Upper lobe of right lung (tissue), 1 donor: ENCODE data around the gene EML1. TPM values are rescaled to one million over a fixed set of nuclear protein-coding genes. Genes with fewer than 3 reads are reported as not detected.

Source experiments
- ATAC-seq: fragments of 200-7000 bp; cut with Tn5 transposase; one replicate; pipeline ENCODE4 v1.9.1; 2020; ENCODE audit warnings: mild to moderate bottlenecking, moderate library complexity
- DNase-seq: peaks from one replicate; pipeline ENCODE4 v3.0.0-alpha.2; 2020
- H3K27ac ChIP-seq: fragments of 200-600 bp; one replicate; pipeline ENCODE4 v1.8.0; 2022
- H3K27me3 ChIP-seq: fragments of 200-600 bp; one replicate; pipeline ENCODE4 v1.8.0; 2022; ENCODE audit warnings: mild to moderate bottlenecking
- H3K36me3 ChIP-seq: fragments of 200-600 bp; one replicate; pipeline ENCODE4 v1.8.0; 2022
- H3K4me1 ChIP-seq: fragments of 200-600 bp; one replicate; pipeline ENCODE4 v1.8.0; 2022
- H3K4me3 ChIP-seq: fragments of 200-600 bp; one replicate; pipeline ENCODE4 v1.8.0; 2022; ENCODE audit warnings: mild to moderate bottlenecking
- H3K9me3 ChIP-seq: fragments of 200-600 bp; one replicate; pipeline ENCODE4 v1.8.0; 2022
- CTCF ChIP-seq: fragments of 200-600 bp; IDR thresholded peaks from one replicate; pipeline ENCODE4 v1.8.0; 2022; ENCODE audit warnings: antibody characterized with exemption
- intact Hi-C: fragments of 100-400 bp; cut with DNase I; formaldehyde crosslinking; loops from one replicate; pipeline ENCODE4 v1.11.0; 2022
- total RNA-seq: library from RNA; stranded (reverse); fragmentation: NEBNext Ultra II Directional; extraction: Animal tissue kit (Norgen Biotek cat#: 25700); gene quantifications from one replicate; pipeline ENCODE4 v1.2.1, GENCODE V29; 2021
- donor health status: DM: no; HTN: yes; CAD: no; lungs with severe emphysema.

The EML1 gene
- total RNA-seq, 1 donor from 2014 or later: 42.2 TPM

- ATAC-seq (no peak), DNase-seq (no peak)
- H3K27ac ChIP-seq: no peak overlapping the region
- no peaks in the 10 kb centered on the region for H3K36me3 ChIP-seq
- intact Hi-C loops: loop anchor here (10.0 kb wide), 1 partner anchor 62 kb away; no protein-coding TSS in a partner anchor
- no peak overlapping the region for H3K4me3 ChIP-seq
- H3K27me3 ChIP-seq: no peaks in the 10 kb centered on the region
- H3K9me3 ChIP-seq: no peaks in the 10 kb centered on the region
- H3K4me1 ChIP-seq: peaks cover 5% of the 10 kb centered on the region
- TF ChIP-seq CTCF: no peak
Measured at GRCh38 chr14:99797231-99797630, 4.0 kb downstream of the EML1 start.

GRCh38 chr14:99800781-99801180 is 7.6 kb downstream of the EML1 start:
- no peaks in the 10 kb centered on the region for H3K27me3 ChIP-seq
- no peak overlapping the region for H3K4me3 ChIP-seq
- peak; percentile 25 for ATAC-seq
- no peak for DNase-seq
- intact Hi-C loops: no loop called here
- H3K4me1 ChIP-seq: no peaks in the 10 kb centered on the region
- no peaks in the 10 kb centered on the region for H3K36me3 ChIP-seq
- no peak overlapping the region for H3K27ac ChIP-seq
- H3K9me3 ChIP-seq: no peaks in the 10 kb centered on the region
- TF ChIP-seq CTCF: no peak

- Histone ChIP-seq H3K27ac (no peak overlapping the region), H3K27me3 (no peaks in the 10 kb centered on the region), H3K9me3 (no peaks in the 10 kb centered on the region), H3K4me1 (no peaks in the 10 kb centered on the region), H3K4me3 (no peak overlapping the region), H3K36me3 (no peaks in the 10 kb centered on the region)
- DNase-seq (no peak), ATAC-seq (peak; percentile 49)
- intact Hi-C loops: no loop called here
- TF ChIP-seq CTCF: no peak
Measured at GRCh38 chr14:99802301-99803105, 9.3 kb downstream of the EML1 start.

GRCh38 chr14:99803106-99803775 is 10.0 kb downstream of the EML1 start:
- no peak for DNase-seq

GRCh38 chr14:99803803-99804202 is 10.6 kb downstream of the EML1 start:
- TF ChIP-seq CTCF: no peak
- no peak overlapping the region for H3K4me3 ChIP-seq
- no peaks in the 10 kb centered on the region for H3K9me3 ChIP-seq
- H3K27ac ChIP-seq: no peak overlapping the region
- no peak for ATAC-seq
- peaks cover 6% of the 10 kb centered on the region for H3K4me1 ChIP-seq
- intact Hi-C loops: no loop called here
- H3K36me3 ChIP-seq: no peaks in the 10 kb centered on the region
- H3K27me3 ChIP-seq: no peaks in the 10 kb centered on the region
- DNase-seq: no peak

More at GRCh38 chr14:99803106-99803775, 10.0 kb downstream of the EML1 start:
- no peaks in the 10 kb centered on the region for H3K36me3 ChIP-seq
- TF ChIP-seq CTCF: no peak
- ATAC-seq: no peak
- H3K4me1 ChIP-seq: no peaks in the 10 kb centered on the region
- no peaks in the 10 kb centered on the region for H3K27me3 ChIP-seq
- H3K4me3 ChIP-seq: no peak overlapping the region
- no peak overlapping the region for H3K27ac ChIP-seq
- H3K9me3 ChIP-seq: no peaks in the 10 kb centered on the region
- intact Hi-C loops: no loop called here
